ENCODE measurements around the gene CABYR. TPM values are rescaled to one million over a fixed set of nuclear protein-coding genes. Genes with fewer than 3 reads are reported as not detected.

The CABYR gene
- total RNA-seq, 4 donors from 2014 or later = 0.76 to 3.6 (median 1.2) TPM

DNA sequence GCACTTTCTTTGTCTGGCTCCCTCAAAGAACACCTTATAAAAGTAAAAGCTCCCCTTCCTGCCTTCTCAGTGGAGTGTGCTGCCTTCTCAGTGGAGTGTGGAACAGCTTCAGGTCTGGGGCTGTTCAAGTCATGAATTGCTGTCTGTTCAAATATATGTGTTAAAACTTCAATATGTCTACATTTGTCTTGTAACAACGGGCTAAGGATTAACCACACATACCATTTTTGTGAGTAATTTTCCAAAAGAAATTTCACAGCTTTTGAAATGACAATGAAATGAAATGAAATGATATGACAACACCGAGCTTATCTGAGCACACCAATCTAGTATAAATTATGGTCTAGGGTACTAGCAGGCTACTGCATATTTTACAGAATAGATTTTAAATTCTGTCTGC is 42.9 kb downstream of the CABYR start:
- Histone ChIP-seq H3K9me3 (no peaks in the 10 kb centered on the region), H3K4me3 (no peak overlapping the region), H3K4me1 (no peaks in the 10 kb centered on the region), H3K27ac (no peak overlapping the region), H3K27me3 (no peaks in the 10 kb centered on the region), H3K36me3 (peaks cover 6% of the 10 kb centered on the region)
- DNase-seq (ENCODE audit: low spot score in 2 of 2) = no peak
- WGBS = 81% methylated on average over 2 of the region's 2 CpGs
- TF ChIP-seq POLR2A (IDR thresholded peaks at IDR 0.05) = no peak
- TF ChIP-seq, protein P1, sequence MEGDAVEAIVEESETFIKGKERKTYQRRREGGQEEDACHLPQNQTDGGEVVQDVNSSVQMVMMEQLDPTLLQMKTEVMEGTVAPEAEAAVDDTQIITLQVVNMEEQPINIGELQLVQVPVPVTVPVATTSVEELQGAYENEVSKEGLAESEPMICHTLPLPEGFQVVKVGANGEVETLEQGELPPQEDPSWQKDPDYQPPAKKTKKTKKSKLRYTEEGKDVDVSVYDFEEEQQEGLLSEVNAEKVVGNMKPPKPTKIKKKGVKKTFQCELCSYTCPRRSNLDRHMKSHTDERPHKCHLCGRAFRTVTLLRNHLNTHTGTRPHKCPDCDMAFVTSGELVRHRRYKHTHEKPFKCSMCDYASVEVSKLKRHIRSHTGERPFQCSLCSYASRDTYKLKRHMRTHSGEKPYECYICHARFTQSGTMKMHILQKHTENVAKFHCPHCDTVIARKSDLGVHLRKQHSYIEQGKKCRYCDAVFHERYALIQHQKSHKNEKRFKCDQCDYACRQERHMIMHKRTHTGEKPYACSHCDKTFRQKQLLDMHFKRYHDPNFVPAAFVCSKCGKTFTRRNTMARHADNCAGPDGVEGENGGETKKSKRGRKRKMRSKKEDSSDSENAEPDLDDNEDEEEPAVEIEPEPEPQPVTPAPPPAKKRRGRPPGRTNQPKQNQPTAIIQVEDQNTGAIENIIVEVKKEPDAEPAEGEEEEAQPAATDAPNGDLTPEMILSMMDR (IDR thresholded peaks at IDR 0.05) = no peak
- no peak for TF ChIP-seq POLR2AphosphoS5 (IDR thresholded peaks at IDR 0.05)
- TF ChIP-seq EP300 (IDR thresholded peaks at IDR 0.05) = no peak

DNA sequence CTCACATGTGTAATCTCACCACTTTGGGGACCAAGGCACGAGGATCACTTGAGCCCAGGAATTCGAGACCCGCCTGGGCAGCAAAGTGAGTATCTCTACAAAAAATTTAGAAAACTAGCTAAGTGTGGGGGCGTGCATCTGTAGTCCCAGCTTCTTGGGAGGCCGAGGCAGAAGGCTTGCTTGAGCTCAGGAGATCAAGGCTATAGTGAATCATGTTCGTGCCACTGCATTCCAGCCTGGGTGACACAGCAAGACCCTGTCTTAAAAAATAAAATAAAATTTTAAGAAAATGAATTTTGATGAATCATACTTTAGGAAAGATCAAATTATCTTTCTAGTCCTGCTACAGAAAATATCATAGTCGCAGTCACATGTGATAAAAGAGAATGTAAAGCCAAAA is 46.9 kb downstream of the CABYR start:
- WGBS = 95% methylated on average over 7 of the region's 7 CpGs
- no peak for DNase-seq (ENCODE audit: low spot score in 2 of 2)
- TF ChIP-seq POLR2A (IDR thresholded peaks at IDR 0.05) (no peak), POLR2AphosphoS5 (IDR thresholded peaks at IDR 0.05) (no peak), EP300 (IDR thresholded peaks at IDR 0.05) (no peak)
- TF ChIP-seq, protein P1 (IDR thresholded peaks at IDR 0.05) = no peak

DNA sequence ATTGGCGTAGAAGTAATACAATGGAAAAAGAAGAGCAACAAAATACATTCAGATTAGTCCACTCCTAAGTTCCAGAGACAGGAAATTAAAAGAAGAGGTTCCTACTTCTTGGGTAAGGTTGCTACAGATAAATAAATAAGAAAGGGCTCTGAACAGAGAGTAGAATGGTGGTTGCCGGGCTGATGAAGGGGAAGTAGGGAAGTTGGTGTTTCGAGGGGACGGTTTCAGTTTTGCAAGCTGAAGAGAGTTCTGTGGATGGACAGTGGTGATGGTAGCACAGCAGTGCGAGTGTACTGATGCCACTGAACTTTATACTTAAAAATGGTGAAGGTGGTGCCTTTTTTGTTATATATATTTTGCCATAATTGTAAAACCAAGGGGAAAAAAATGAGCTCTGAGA is 48.2 kb downstream of the CABYR start:
- Histone ChIP-seq H3K4me1 (no peaks in the 10 kb centered on the region), H3K36me3 (peaks cover 4% of the 10 kb centered on the region), H3K9me3 (no peaks in the 10 kb centered on the region), H3K27ac (no peak overlapping the region), H3K4me3 (no peak overlapping the region), H3K27me3 (no peaks in the 10 kb centered on the region)
- WGBS = 89% methylated on average over 5 of the region's 5 CpGs
- DNase-seq (ENCODE audit: low spot score in 2 of 2) = no peak
- TF ChIP-seq POLR2A (IDR thresholded peaks at IDR 0.05) (no peak), EP300 (IDR thresholded peaks at IDR 0.05) (no peak), POLR2AphosphoS5 (IDR thresholded peaks at IDR 0.05) (no peak)
- TF ChIP-seq, protein P1 (IDR thresholded peaks at IDR 0.05) = no peak

More for the DNA sequence above, 46.9 kb downstream of the CABYR start:
- no peaks in the 10 kb centered on the region for H3K27me3 ChIP-seq
- H3K27ac ChIP-seq = no peak overlapping the region
- no peaks in the 10 kb centered on the region for H3K9me3 ChIP-seq
- peaks cover 6% of the 10 kb centered on the region for H3K36me3 ChIP-seq
- no peak overlapping the region for H3K4me3 ChIP-seq
- H3K4me1 ChIP-seq = no peaks in the 10 kb centered on the region

DNA sequence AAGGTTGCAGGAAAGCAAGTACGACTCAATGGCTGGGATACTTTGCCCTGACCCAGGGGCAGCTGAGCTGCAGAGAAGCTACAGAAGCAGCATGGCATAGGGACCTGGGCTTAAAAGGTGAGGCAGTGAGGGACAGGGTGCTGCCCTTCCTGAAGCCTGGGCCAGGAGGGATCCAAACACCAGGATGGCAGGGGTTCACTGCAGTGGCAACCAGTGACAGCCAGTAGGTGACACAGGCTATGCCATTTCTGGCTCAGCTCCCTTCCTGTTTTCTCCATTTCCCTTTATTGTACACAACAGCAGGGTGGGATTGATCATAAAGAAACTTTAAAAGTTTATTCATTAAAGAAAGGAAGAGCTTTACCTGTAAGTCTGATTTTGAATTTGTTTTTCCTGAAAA is 48.8 kb downstream of the CABYR start:
- Histone ChIP-seq H3K4me1 (no peaks in the 10 kb centered on the region), H3K4me3 (no peak overlapping the region), H3K27ac (no peak overlapping the region), H3K9me3 (no peaks in the 10 kb centered on the region), H3K27me3 (no peaks in the 10 kb centered on the region), H3K36me3 (peaks cover 4% of the 10 kb centered on the region)
- WGBS = 92% methylated on average over 1 of the region's 1 CpG
- TF ChIP-seq POLR2AphosphoS5 (IDR thresholded peaks at IDR 0.05) = no peak
- TF ChIP-seq, protein P1 (IDR thresholded peaks at IDR 0.05) = no peak
- DNase-seq (ENCODE audit: low spot score in 2 of 2) = no peak

DNA sequence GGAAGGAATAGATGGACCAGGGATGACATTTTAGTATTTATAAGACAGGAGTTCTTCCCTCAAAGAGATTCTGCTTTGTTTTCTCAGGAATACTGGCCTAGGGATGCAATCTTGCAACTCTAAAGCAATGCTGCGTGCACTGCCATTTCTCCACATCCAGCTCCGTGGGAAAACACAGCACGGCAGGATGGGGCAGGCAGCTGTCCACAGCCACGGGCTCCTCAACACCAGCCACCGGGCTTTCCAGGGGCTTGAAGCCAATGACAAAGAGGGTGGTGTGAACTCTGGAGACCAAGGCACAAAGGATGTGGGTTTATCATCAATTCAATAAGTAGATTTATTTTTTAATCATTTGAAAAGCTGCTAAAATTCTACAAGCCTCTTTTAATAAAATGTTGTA is 49.3 kb downstream of the CABYR start:
- TF ChIP-seq POLR2AphosphoS5 (IDR thresholded peaks at IDR 0.05) (no peak), EP300 (IDR thresholded peaks at IDR 0.05) (no peak), POLR2A (IDR thresholded peaks at IDR 0.05) (no peak)
- TF ChIP-seq, protein P1 (IDR thresholded peaks at IDR 0.05) = no peak

More for the DNA sequence above, 49.3 kb downstream of the CABYR start:
- no peaks in the 10 kb centered on the region for H3K9me3 ChIP-seq
- no peak overlapping the region for H3K4me3 ChIP-seq
- DNase-seq (ENCODE audit: low spot score in 2 of 2) = no peak
- peaks cover 4% of the 10 kb centered on the region for H3K36me3 ChIP-seq
- H3K27ac ChIP-seq = no peak overlapping the region
- H3K4me1 ChIP-seq = no peaks in the 10 kb centered on the region
- 85% methylated on average over 5 of the region's 5 CpGs for WGBS
- no peaks in the 10 kb centered on the region for H3K27me3 ChIP-seq
